ENCODE measurements around the gene KTN1. TPM values are rescaled to one million over a fixed set of nuclear protein-coding genes. Genes with fewer than 3 reads are reported as not detected.
A peak's percentile ranks its signal among the peaks of the same experiment; 100 is the strongest.

Gene KTN1, protein sequence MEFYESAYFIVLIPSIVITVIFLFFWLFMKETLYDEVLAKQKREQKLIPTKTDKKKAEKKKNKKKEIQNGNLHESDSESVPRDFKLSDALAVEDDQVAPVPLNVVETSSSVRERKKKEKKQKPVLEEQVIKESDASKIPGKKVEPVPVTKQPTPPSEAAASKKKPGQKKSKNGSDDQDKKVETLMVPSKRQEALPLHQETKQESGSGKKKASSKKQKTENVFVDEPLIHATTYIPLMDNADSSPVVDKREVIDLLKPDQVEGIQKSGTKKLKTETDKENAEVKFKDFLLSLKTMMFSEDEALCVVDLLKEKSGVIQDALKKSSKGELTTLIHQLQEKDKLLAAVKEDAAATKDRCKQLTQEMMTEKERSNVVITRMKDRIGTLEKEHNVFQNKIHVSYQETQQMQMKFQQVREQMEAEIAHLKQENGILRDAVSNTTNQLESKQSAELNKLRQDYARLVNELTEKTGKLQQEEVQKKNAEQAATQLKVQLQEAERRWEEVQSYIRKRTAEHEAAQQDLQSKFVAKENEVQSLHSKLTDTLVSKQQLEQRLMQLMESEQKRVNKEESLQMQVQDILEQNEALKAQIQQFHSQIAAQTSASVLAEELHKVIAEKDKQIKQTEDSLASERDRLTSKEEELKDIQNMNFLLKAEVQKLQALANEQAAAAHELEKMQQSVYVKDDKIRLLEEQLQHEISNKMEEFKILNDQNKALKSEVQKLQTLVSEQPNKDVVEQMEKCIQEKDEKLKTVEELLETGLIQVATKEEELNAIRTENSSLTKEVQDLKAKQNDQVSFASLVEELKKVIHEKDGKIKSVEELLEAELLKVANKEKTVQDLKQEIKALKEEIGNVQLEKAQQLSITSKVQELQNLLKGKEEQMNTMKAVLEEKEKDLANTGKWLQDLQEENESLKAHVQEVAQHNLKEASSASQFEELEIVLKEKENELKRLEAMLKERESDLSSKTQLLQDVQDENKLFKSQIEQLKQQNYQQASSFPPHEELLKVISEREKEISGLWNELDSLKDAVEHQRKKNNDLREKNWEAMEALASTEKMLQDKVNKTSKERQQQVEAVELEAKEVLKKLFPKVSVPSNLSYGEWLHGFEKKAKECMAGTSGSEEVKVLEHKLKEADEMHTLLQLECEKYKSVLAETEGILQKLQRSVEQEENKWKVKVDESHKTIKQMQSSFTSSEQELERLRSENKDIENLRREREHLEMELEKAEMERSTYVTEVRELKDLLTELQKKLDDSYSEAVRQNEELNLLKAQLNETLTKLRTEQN (N-terminal part only)
- 123 and 135 TPM in 2 replicates for total RNA-seq

DNA sequence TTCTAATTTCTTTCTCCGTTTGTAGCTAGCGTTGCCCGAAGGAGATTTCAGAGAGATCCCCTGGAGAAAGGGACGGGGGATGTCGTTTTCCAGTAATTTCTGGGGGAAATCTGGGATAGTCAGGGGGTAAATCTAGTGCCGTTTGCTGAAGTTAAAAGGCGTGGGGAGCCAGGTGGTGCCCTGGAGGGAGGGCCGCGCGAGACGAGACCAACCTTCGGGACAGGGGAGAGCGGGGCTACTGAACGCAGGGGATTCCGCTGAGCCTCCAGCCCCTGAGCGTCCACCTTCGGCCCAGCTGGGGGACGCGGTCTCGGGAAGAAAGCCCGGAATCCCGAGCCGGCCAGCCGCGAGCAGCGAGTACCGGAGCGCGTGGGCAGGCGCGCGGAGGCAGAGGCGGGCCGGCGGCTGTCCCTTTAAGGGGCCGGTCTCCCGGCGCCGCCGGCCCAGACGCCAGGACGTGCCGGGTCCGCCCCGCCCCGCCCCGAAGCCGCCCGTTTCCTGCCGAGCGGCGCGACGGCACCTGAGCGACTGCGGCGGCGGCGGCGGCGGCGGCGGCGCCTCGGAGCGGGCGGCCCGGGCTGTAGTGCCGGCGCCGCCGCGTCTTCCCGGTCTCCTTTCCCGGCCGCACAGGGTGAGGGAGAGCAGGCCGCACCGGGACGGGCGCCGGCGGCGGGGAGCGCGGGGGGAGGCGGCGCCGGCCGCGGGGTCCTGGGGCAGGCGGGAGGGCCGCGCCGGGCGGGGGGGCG, at the start of gene KTN1:
TSS of gene KTN1 (plus strand) at position 484 of the 746 bp plus-strand sequence. CDS start 31,842 bp downstream, outside the sequence.
- Mint-ChIP-seq H3K27me3 (ENCODE audit: insufficient read depth) (no peaks in the 10 kb centered on the region), H3K4me1 (ENCODE audit: low read depth) (peaks cover 29% of the 10 kb centered on the region), H3K27ac (peak within 1 kb of the TSS; percentile 92), H3K4me3 (peak within 1 kb of the TSS; percentile 93), H3K9me3 (no peaks in the 10 kb centered on the region), H3K36me3 (ENCODE audit: low read depth) (peaks cover 4% of the 10 kb centered on the region)
- DNase-seq (ENCODE audit: low spot score) = peak; percentile 82
- intact Hi-C loops (cut with micrococcal nuclease) = loop anchor here (1.0 to 5.0 kb wide), 9 partner anchors 47 to 1811 kb away; partner anchors contain the start of genes AP5M1, DLGAP5, EXOC5 and MAPK1IP1L

DNA sequence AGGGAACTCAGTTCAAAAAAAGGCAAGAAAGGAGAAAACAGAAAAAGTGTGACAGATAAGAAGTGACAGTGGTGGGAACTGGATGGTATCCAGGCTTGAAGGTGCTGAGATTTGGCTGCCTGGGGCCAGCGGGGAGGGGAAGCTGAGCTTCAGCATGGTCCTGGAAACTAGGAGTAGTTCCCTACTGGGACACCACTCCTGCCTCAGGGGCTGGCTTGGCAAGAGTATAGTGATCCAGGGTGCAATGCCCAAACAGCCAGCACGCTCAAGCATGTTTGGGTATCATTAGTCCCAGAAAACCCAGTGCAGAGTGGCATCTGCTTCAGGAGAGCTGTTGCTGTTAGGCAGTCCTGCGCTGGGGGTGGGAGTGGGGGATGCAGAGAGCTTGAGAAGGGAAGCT, 49.5 kb upstream of the KTN1 start:
- intact Hi-C loops (cut with micrococcal nuclease) = no loop called here
- H3K36me3 Mint-ChIP-seq (ENCODE audit: low read depth) = no peaks in the 10 kb centered on the region
- DNase-seq (ENCODE audit: low spot score) = no peak
- no peaks in the 10 kb centered on the region for H3K9me3 Mint-ChIP-seq
- no peak overlapping the region for H3K4me3 Mint-ChIP-seq
- no peaks in the 10 kb centered on the region for H3K4me1 Mint-ChIP-seq (ENCODE audit: low read depth)
- H3K27ac Mint-ChIP-seq = no peak overlapping the region
- H3K27me3 Mint-ChIP-seq (ENCODE audit: insufficient read depth) = peaks cover 1% of the 10 kb centered on the region

DNA sequence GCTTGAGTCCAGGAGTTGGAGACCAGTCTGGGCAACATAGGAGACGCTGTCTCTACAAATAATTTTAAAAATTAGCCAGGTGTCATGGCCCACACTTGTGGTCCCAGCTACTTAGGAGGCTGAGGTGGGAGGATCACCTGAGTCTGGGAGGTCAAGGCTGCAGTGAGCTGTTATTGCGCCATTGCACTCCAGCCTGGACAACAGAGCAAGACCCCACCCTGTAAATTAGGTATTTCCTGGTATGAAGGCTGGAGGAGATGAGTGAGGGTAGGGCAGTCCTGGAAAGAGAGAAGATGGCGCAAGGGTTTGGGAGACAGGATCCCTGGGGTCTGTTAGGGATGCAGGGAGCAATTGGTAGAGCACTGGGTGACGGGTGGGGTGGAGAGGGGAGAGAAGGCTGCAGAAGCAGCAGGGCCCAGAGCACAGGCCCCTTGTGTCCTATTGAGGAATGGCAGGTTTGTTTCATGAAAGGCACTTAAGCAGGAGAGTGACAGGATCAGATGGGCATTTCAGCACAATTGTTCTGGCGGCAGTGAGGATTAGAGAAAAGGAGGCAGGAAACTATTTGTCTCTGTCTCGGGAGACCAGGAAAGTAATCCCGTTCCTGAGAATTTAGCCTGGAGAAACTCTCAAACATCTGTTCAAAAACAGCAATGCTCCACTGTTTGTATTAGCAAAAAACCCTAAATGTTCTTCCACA, 47.2 kb upstream of the KTN1 start:
- H3K4me1 Mint-ChIP-seq (ENCODE audit: low read depth) = no peaks in the 10 kb centered on the region
- intact Hi-C loops (cut with micrococcal nuclease) = no loop called here
- peaks cover 1% of the 10 kb centered on the region for H3K27me3 Mint-ChIP-seq (ENCODE audit: insufficient read depth)
- peaks cover 4% of the 10 kb centered on the region for H3K9me3 Mint-ChIP-seq
- no peak for DNase-seq (ENCODE audit: low spot score)
- H3K4me3 Mint-ChIP-seq = no peak overlapping the region
- no peak overlapping the region for H3K27ac Mint-ChIP-seq
- no peaks in the 10 kb centered on the region for H3K36me3 Mint-ChIP-seq (ENCODE audit: low read depth)

DNA sequence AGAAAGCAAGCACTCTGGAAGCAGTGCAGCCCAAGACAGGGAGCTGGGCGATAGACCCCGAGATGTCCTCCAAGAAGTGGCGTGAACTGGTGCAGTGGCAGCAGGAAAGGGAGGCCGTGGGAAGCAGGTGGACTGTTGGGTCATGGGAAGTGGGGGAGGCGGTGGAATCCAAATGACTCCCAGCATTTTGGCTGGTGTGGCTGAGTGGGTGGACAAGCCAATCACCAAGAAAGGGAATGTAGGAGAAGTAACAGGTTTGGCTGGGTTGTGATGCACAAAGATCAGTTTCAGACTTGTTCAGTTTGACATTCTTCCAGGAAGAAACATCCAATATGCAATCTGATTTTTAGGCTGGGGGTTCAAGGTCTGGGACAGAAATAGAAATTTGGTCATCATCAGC, 46.0 kb upstream of the KTN1 start:
- no peaks in the 10 kb centered on the region for H3K36me3 Mint-ChIP-seq (ENCODE audit: low read depth)
- no peak for DNase-seq (ENCODE audit: low spot score)
- no peak overlapping the region for H3K27ac Mint-ChIP-seq
- H3K4me3 Mint-ChIP-seq = no peak overlapping the region
- H3K4me1 Mint-ChIP-seq (ENCODE audit: low read depth) = no peaks in the 10 kb centered on the region
- intact Hi-C loops (cut with micrococcal nuclease) = no loop called here
- peaks cover 1% of the 10 kb centered on the region for H3K27me3 Mint-ChIP-seq (ENCODE audit: insufficient read depth)
- H3K9me3 Mint-ChIP-seq = peaks cover 4% of the 10 kb centered on the region

DNA sequence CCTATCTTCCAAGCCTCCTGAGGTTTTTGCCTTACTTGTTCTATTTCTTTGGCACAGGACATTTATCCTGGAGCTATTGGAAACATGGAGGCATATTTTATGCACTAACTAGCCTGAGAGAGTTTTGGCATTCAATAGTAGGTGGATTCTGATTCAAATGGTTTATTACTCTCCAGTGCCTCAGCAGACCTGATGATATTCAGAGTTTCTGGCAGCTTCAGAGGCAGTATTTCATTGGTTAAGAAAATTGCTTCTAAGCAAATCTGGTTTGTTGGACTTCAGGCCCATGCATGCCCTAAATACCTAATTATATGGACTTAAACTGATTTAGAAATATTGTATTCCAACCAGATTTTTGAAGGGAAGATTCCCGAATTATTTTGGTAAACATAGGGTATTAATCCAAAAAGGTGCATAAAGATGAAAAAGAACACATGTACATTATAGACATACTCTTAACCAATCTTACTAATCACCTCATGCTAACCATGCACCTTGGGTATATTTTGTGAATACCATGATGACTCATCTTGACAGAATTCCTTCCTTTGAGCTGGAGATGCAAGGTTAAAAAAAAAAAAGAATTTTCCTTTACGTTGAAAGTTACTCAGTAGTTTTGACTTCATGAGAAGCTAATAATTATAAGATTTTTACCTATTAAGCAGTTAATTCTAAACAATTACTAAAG, 44.3 kb upstream of the KTN1 start:
- H3K27ac Mint-ChIP-seq = no peak overlapping the region
- H3K4me3 Mint-ChIP-seq = no peak overlapping the region
- no peaks in the 10 kb centered on the region for H3K36me3 Mint-ChIP-seq (ENCODE audit: low read depth)
- peaks cover 4% of the 10 kb centered on the region for H3K9me3 Mint-ChIP-seq
- no peaks in the 10 kb centered on the region for H3K27me3 Mint-ChIP-seq (ENCODE audit: insufficient read depth)
- DNase-seq (ENCODE audit: low spot score) = no peak
- no peaks in the 10 kb centered on the region for H3K4me1 Mint-ChIP-seq (ENCODE audit: low read depth)
- intact Hi-C loops (cut with micrococcal nuclease) = no loop called here

DNA sequence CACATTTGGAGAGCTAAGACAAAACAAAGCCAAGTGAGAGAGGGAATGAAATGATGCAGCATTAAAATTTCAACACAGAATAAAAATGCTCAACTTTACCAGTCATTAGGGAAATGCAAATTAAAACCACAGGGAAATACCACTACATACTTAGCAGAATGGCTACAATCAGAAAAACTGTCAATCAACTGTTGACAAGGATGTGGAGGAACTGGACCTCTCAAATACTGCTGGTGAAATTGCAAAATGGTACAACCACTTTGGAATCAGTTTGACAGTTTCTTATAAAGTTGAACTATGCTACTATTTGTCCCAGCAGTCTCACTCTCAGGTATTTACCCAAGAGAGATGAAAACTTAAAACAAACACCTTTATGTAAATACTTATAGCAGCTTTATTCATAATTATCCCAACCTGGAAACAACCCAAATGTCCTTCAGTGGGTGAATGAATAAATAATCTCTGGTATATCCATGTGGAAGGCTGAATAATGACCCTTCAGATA, 43.8 kb upstream of the KTN1 start:
- H3K4me1 Mint-ChIP-seq (ENCODE audit: low read depth) = no peaks in the 10 kb centered on the region
- no peaks in the 10 kb centered on the region for H3K36me3 Mint-ChIP-seq (ENCODE audit: low read depth)
- H3K4me3 Mint-ChIP-seq = no peak overlapping the region
- DNase-seq (ENCODE audit: low spot score) = no peak
- H3K9me3 Mint-ChIP-seq = peaks cover 4% of the 10 kb centered on the region
- intact Hi-C loops (cut with micrococcal nuclease) = no loop called here
- H3K27me3 Mint-ChIP-seq (ENCODE audit: insufficient read depth) = no peaks in the 10 kb centered on the region
- H3K27ac Mint-ChIP-seq = no peak overlapping the region

DNA sequence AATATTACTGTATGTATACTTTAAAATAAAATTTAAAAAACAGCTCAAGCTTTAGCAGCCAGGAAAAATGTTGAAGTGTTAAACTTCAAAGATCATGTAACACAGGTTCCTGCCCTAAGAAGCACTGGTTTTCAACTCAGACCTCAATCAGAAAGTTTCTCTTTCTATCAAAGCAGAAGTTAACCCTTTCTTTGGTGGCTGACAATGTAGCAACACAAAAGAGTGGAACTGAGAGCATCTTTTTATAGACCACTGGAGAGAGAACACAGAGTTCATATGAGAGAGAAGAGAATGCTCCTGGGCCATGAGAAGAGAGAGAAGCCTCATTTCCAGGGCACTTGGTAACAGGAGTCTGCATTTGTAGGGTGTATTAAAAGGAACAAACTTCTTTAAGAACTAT, 42.2 kb upstream of the KTN1 start:
- Mint-ChIP-seq H3K4me1 (ENCODE audit: low read depth) (no peaks in the 10 kb centered on the region), H3K27me3 (ENCODE audit: insufficient read depth) (no peaks in the 10 kb centered on the region), H3K27ac (no peak overlapping the region), H3K9me3 (peaks cover 4% of the 10 kb centered on the region), H3K4me3 (no peak overlapping the region), H3K36me3 (ENCODE audit: low read depth) (no peaks in the 10 kb centered on the region)
- DNase-seq (ENCODE audit: low spot score) = no peak
- intact Hi-C loops (cut with micrococcal nuclease) = no loop called here

DNA sequence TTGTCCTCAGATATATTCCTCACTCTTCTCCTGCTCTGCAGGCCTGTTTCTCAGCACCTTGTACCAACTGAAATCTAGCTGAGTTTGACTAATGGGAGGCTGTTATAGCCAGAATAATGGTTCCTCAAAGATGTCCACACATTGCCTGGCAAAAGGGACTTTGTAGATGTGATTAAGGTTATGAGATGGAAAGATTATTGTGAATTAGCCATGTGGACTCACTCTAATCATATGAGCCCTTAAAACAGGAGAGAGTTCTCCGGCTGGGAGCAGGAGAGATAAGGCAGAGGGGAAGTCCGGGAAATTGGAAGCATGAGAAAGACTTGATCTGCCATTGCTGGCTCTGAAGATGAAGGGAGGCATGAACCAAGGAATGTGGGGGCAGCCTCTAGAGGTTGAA, 40.0 kb upstream of the KTN1 start:
- H3K27me3 Mint-ChIP-seq (ENCODE audit: insufficient read depth) = no peaks in the 10 kb centered on the region
- intact Hi-C loops (cut with micrococcal nuclease) = no loop called here
- H3K27ac Mint-ChIP-seq = no peak overlapping the region
- no peaks in the 10 kb centered on the region for H3K36me3 Mint-ChIP-seq (ENCODE audit: low read depth)
- H3K9me3 Mint-ChIP-seq = peaks cover 4% of the 10 kb centered on the region
- no peaks in the 10 kb centered on the region for H3K4me1 Mint-ChIP-seq (ENCODE audit: low read depth)
- no peak overlapping the region for H3K4me3 Mint-ChIP-seq
- no peak for DNase-seq (ENCODE audit: low spot score)

DNA sequence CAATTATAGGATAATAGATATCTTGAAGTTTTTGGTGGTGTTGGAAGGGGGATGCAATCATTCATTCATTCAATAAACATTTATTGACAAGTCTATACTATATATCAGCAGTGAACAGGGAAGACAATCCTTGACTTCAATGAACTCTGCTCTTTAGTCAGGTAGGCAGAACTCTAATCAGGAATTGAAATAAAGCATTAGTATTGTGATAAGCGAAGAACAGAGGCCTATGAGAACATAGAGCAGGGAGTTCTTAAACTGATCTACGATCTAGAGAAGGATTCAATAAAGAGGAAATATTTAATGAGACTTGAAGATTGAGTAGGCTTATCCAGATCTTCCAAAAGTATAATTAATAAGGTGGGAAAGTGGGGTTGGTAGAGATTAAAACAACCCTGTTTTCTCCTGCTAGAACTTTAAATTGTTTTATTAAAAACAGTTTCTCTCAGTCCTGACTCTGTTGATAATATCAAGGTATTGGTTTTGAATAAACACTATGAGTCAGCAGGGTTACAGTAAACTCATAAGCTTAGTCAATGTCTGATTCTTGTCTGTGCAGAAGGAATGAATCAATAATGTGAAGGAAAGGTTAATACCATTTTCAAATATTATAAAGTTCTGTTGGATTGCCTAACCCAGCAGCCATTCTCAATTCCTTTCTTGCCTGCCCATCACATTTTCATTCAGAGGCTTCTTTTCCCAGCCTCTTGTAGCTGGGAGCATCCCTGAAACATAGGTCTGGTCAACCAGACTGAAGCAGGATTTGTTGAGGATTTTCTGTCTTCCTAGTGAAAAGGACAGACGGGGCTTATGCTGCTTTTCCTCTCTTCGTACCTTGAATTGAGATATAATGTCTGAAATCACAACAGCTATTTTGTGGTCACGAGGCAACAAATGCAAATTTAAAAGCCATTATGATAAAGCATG, 38.9 kb upstream of the KTN1 start:
- Mint-ChIP-seq H3K27me3 (ENCODE audit: insufficient read depth) (no peaks in the 10 kb centered on the region), H3K4me1 (ENCODE audit: low read depth) (no peaks in the 10 kb centered on the region), H3K9me3 (peaks cover 4% of the 10 kb centered on the region), H3K4me3 (no peak overlapping the region), H3K27ac (no peak overlapping the region), H3K36me3 (ENCODE audit: low read depth) (no peaks in the 10 kb centered on the region)
- intact Hi-C loops (cut with micrococcal nuclease) = no loop called here
- no peak for DNase-seq (ENCODE audit: low spot score)

DNA sequence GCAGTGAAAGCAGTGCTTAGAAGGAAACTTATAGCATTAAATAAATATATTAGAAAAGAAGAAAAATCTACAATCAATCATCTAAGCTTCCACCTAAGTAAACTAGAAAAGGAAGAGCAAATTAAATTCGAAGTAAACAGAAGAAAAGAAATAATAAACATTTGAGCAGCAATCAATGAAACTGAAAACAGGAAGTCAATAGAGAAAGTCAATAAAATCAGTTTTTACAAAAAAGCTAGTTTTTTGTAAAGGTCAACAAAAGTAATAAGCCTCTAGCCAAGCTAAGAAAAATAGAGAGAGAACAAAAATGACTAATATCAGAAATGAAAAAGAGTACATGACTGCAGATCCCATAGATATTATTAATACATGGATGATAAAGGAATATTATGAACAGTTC, 34.2 kb upstream of the KTN1 start:
- Mint-ChIP-seq H3K4me1 (ENCODE audit: low read depth) (no peaks in the 10 kb centered on the region), H3K27ac (no peak overlapping the region), H3K36me3 (ENCODE audit: low read depth) (no peaks in the 10 kb centered on the region), H3K9me3 (no peaks in the 10 kb centered on the region), H3K27me3 (ENCODE audit: insufficient read depth) (no peaks in the 10 kb centered on the region), H3K4me3 (no peak overlapping the region)
- DNase-seq (ENCODE audit: low spot score) = no peak
- intact Hi-C loops (cut with micrococcal nuclease) = no loop called here
